Natural killer cell (primary cell): ENCODE results near the gene LEPROT. TPM values are rescaled to one million over a fixed set of nuclear protein-coding genes. Genes with fewer than 3 reads are reported as not detected.

Experiments
- ATAC-seq, 3 donors: fragments of 150-1000 bp in 2 of 3; fragments of 200-7000 bp in 1 of 3; cut with Tn5 transposase; 1 replicate in 1 of 3; 2 replicates in 2 of 3; pipeline ENCODE4 v1.10.0; 2021; ENCODE audit warnings: mild to moderate bottlenecking in 2 of 3, moderate library complexity in 2 of 3
- DNase-seq, 2 donors: peaks; one replicate each; pipeline versions ENCODE4 v3.0.0 to v3.0.0-alpha.2; 2013 to 2021; ENCODE audit warnings: mixed read lengths in 1 of 2
- H3K27ac ChIP-seq: one replicate; pipeline ENCODE4 v1.5.1; 2013; ENCODE audit warnings: mild to moderate bottlenecking, low read length
- H3K27me3 ChIP-seq: one replicate; pipeline ENCODE4 v1.6.1; 2013; ENCODE audit warnings: low read length; ENCODE audit not compliant: control insufficient read depth, insufficient read depth
- H3K36me3 ChIP-seq: one replicate; pipeline ENCODE4 v1.6.1; 2013; ENCODE audit warnings: low read length; ENCODE audit not compliant: control insufficient read depth, insufficient read depth
- H3K4me1 ChIP-seq: one replicate; pipeline ENCODE4 v1.6.1; 2013; ENCODE audit warnings: low read length; ENCODE audit not compliant: control insufficient read depth, insufficient read depth
- H3K4me3 ChIP-seq: one replicate; pipeline ENCODE4 v1.5.1; 2013; ENCODE audit warnings: low read length
- H3K9me3 ChIP-seq: one replicate; pipeline ENCODE4 v1.6.1; 2013; ENCODE audit warnings: low read length; ENCODE audit not compliant: control insufficient read depth, insufficient read depth
- H3K27ac Mint-ChIP-seq, 2 donors: one replicate each; pipeline ENCODE4 v1.8.0; 2022; ENCODE audit warnings: mild to moderate bottlenecking in 2 of 2, mixed read lengths in 2 of 2, moderate library complexity in 1 of 2
- H3K27me3 Mint-ChIP-seq, 2 donors: one replicate each; pipeline ENCODE4 v1.8.0; 2022; ENCODE audit warnings: low read depth in 2 of 2, mixed read lengths in 2 of 2
- H3K36me3 Mint-ChIP-seq: one replicate; pipeline ENCODE4 v1.8.0; 2022; ENCODE audit warnings: mixed read lengths
- H3K4me1 Mint-ChIP-seq, 2 donors: one replicate each; pipeline ENCODE4 v1.8.0; 2022; ENCODE audit warnings: mixed read lengths in 2 of 2
- H3K4me3 Mint-ChIP-seq: one replicate; pipeline ENCODE4 v1.8.0; 2022; ENCODE audit warnings: mild to moderate bottlenecking, moderate library complexity, mixed read lengths
- H3K9me3 Mint-ChIP-seq, 2 donors: one replicate each; pipeline ENCODE4 v1.8.0; 2022; ENCODE audit warnings: mixed read lengths in 2 of 2
- WGBS: methylation state at CpG from one replicate; pipeline ENCODE4 v1.1.7; 2013; ENCODE audit warnings: missing lambda C conversion rate; ENCODE audit not compliant: insufficient coverage; 5-methylcytosine and 5-hydroxymethylcytosine counted together
- intact Hi-C: fragments of 100-400 bp; cut with micrococcal nuclease; formaldehyde crosslinking; loops from one replicate; pipeline ENCODE4 v1.14.2; 2022
- total RNA-seq, 4 donors: library from RNA; stranded (reverse); fragments of 120-200 nt in 1 of 4; gene quantifications; one replicate each; pipeline versions ENCODE4 v1.2.3 to v1.2.4, GENCODE V29; 2013 to 2022
- TF ChIP-seq, protein P1 (sequence below): fragments of 200-600 bp; IDR thresholded peaks from one replicate; pipeline ENCODE4 v1.8.0; 2022; ENCODE audit warnings: antibody characterized with exemption

Gene LEPROT
- total RNA-seq, 3 donors from 2014 or later (not counting 1 experiment from before 2014, with no cell fraction given), result 18.1 to 33.0 (median 20.3) TPM

DNA sequence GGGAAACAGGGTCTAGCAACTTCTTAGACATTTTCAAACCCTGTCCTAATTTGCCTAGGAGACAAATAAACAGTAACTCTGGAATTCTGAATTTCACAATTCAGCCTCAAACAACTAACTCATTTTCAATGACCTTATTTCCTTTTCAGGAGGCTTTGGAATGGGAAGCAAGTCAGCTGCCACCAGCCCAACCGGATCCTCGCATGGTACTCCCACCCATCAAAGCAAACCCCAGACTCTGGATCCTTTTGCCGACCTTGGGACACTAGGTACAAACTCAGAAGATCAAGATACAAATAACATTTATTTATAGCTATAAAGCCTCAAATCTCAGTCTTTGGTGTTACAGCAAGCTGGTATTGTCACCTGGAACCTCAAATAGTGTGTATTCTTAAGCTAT, 18.9 kb upstream of the LEPROT start:
- H3K27me3 Mint-ChIP-seq, result peaks cover 10 to 20% of the 10 kb centered on the region in 2 donors
- WGBS, result 91% methylated on average over 3 of the region's 3 CpGs

DNA sequence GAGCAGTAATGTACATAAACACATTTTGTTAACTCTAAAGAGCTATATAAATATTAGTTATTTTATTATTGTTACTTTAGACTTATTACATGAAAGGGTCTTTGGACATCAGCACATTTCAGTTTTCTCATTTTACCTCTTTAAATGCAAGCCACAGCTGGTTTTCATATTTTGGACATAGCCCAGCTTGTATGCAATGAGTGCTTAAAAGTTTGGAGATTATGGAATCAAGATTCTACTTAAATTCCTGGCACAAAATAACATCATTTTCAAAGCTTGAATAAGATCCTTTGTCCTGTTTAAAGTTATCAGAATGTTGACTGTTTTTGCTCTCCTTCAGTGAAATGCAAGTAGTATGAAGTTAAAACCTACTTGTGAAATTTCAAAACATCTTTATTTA, 15.5 kb upstream of the LEPROT start:
- H3K4me3 Mint-ChIP-seq, result no peak overlapping the region

More for the DNA sequence above, 18.9 kb upstream of the LEPROT start:
- Histone ChIP-seq H3K4me3 (no peak overlapping the region), H3K27ac (no peak overlapping the region), H3K4me1 (no peaks in the 10 kb centered on the region), H3K9me3 (no peaks in the 10 kb centered on the region), H3K36me3 (no peaks in the 10 kb centered on the region), H3K27me3 (no peaks in the 10 kb centered on the region)
- Mint-ChIP-seq H3K27ac (no peak overlapping the region), H3K36me3 (no peaks in the 10 kb centered on the region), H3K4me3 (no peak overlapping the region), H3K9me3 (no peaks in the 10 kb centered on the region), H3K4me1 (no peaks in the 10 kb centered on the region)
- intact Hi-C loops, result no loop called here
- TF ChIP-seq, protein P1, sequence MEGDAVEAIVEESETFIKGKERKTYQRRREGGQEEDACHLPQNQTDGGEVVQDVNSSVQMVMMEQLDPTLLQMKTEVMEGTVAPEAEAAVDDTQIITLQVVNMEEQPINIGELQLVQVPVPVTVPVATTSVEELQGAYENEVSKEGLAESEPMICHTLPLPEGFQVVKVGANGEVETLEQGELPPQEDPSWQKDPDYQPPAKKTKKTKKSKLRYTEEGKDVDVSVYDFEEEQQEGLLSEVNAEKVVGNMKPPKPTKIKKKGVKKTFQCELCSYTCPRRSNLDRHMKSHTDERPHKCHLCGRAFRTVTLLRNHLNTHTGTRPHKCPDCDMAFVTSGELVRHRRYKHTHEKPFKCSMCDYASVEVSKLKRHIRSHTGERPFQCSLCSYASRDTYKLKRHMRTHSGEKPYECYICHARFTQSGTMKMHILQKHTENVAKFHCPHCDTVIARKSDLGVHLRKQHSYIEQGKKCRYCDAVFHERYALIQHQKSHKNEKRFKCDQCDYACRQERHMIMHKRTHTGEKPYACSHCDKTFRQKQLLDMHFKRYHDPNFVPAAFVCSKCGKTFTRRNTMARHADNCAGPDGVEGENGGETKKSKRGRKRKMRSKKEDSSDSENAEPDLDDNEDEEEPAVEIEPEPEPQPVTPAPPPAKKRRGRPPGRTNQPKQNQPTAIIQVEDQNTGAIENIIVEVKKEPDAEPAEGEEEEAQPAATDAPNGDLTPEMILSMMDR, result no peak
- no peak for DNase-seq
- no peak for ATAC-seq

DNA sequence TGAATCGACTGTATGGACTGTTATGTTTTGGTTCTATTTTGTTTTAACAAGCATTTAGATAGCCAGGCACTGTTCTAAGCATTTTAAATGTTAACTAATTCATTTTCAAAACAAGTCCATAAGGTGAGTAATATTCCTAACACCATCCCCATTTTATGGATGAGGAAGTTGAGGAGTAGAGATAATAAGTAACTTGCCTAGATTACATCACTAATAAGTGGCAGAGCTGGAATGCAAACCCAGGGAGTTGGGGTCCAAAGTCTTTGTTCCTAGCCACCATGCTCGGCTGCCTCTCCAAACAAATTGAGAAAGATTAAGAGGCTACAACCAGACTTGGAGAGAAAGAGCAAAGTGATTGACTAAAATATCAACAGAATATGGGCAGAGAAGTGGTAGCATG, 12.6 kb upstream of the LEPROT start:
- H3K27me3 Mint-ChIP-seq, result peaks cover 37 to 59% of the 10 kb centered on the region in 2 donors
- no peaks in the 10 kb centered on the region for H3K36me3 Mint-ChIP-seq
- Histone ChIP-seq H3K27me3 (no peaks in the 10 kb centered on the region), H3K36me3 (no peaks in the 10 kb centered on the region), H3K9me3 (no peaks in the 10 kb centered on the region), H3K4me3 (no peak overlapping the region), H3K27ac (no peak overlapping the region), H3K4me1 (no peaks in the 10 kb centered on the region)
- no peak for ATAC-seq
- TF ChIP-seq, protein P1, result no peak
- H3K27ac Mint-ChIP-seq, result no peak overlapping the region
- intact Hi-C loops, result no loop called here
- H3K4me3 Mint-ChIP-seq, result no peak overlapping the region
- 93% methylated on average over 1 of the region's 2 CpGs for WGBS
- H3K4me1 Mint-ChIP-seq, result no peaks in the 10 kb centered on the region
- H3K9me3 Mint-ChIP-seq, result no peaks in the 10 kb centered on the region
- DNase-seq, result no peak

More for the DNA sequence above, 15.5 kb upstream of the LEPROT start:
- Mint-ChIP-seq H3K36me3 (no peaks in the 10 kb centered on the region), H3K27ac (no peak overlapping the region), H3K9me3 (no peaks in the 10 kb centered on the region), H3K4me1 (no peaks in the 10 kb centered on the region), H3K27me3 (peaks cover 27 to 33% of the 10 kb centered on the region in 2 donors)
- DNase-seq (no peak), ATAC-seq (no peak)
- TF ChIP-seq, protein P1, result no peak
- no peaks in the 10 kb centered on the region for H3K36me3 ChIP-seq
- H3K27me3 ChIP-seq, result no peaks in the 10 kb centered on the region
- intact Hi-C loops, result no loop called here
- H3K4me1 ChIP-seq, result no peaks in the 10 kb centered on the region
- no peak overlapping the region for H3K4me3 ChIP-seq
- no peak overlapping the region for H3K27ac ChIP-seq
- no peaks in the 10 kb centered on the region for H3K9me3 ChIP-seq

DNA sequence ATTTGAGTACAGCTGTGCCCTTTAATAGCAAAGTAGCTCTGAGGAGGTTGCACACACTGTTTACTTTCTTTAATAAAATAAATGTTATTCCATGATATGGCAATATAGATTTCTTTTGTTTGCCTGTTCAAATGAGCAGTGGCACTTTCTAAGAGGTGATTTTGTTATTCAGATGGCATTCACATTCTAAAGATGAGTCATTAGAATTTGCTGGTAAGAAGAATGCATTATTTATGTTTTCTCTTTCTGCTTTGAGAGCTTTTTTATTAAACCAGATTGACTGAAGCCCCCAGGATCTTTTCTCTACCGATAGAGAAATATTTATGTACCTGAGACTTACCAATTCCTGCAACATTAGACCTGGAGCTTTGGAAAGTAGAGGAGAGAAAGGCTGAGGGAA, 11.2 kb upstream of the LEPROT start:
- Histone ChIP-seq H3K9me3 (no peaks in the 10 kb centered on the region), H3K4me3 (no peak overlapping the region), H3K4me1 (no peaks in the 10 kb centered on the region), H3K36me3 (no peaks in the 10 kb centered on the region), H3K27ac (no peak overlapping the region), H3K27me3 (no peaks in the 10 kb centered on the region)
- DNase-seq (no peak), ATAC-seq (no peak)
- Mint-ChIP-seq H3K4me3 (no peak overlapping the region), H3K36me3 (no peaks in the 10 kb centered on the region), H3K4me1 (no peaks in the 10 kb centered on the region), H3K27me3 (peaks cover 39 to 66% of the 10 kb centered on the region in 2 donors), H3K9me3 (no peaks in the 10 kb centered on the region), H3K27ac (no peak overlapping the region)
- WGBS, result no CpG with 5 or more reads among the region's 1 CpG
- TF ChIP-seq, protein P1, result no peak
- intact Hi-C loops, result no loop called here
